LHCN-M2 (cell line): Measurements from ENCODE around the gene ZNF497. TPM values are rescaled to one million over a fixed set of nuclear protein-coding genes. Genes with fewer than 3 reads are reported as not detected.
"Not testable (repeated sequence)": the region's sequence is repeated elsewhere in the genome, so short reads cannot be mapped to it uniquely, and the experiment has no call there.

Experiments
- DNase-seq: peaks from one replicate; pipeline ENCODE4 v3.0.0-alpha.2; 2012; ENCODE audit warnings: low read depth
- polyA plus RNA-seq: library from polyadenylated mRNA; unstranded; fragments of >200 nt; gene quantifications from one replicate; pipeline ENCODE4 v1.2.1, GENCODE V29; 2012; ENCODE audit warnings: missing spikeins
- total RNA-seq: library from RNA; depleted of rRNA; stranded (reverse); fragments of >200 nt; gene quantifications from 2 replicates; pipeline ENCODE4 v1.2.3, GENCODE V29; 2014; rRNA removed

Gene ZNF497
- total RNA-seq, result 1.1 TPM in 2 replicates
- polyA plus RNA-seq, result 0.98 TPM

DNA sequence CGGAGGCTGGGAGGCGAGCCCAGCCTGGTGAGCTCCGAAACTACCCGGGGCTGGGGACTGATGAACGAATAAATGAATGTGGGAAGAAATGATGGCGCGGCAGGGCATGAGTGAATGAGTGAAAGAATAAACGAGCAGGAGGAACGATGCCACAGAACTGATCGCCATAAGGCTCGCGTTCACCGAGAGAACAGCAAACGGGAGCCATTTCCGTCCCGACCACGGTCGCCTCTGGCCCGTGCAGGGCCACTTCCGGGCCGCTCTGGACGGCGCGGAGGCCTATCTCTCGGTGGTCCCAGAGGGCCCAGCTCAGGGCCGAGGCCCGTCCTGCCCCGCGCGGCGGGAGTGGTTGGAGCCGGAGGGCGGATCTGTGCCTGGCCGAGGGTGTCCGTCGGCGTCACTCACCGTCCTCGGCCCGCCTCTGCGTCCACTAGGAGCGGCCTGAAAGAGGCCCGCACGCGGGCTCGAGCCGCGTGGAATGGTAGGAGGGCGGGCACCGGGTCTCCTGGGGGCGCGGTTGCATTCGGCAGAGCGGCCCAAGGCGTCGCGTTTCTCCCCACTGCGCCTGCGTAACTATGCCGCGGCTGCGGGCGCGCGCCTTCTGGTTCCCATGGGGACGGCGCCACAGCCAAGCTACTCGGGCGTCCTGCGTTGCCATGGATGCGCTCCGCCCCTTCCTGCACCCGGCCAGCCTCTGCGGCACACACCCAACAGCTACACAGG lies at the start of gene ZNF497:
TSS of gene ZNF497 (minus strand) at position 480 of the 723 bp plus-strand sequence. CDS start 5,116 bp downstream, outside the sequence.
- peak; percentile 93 for DNase-seq

DNA sequence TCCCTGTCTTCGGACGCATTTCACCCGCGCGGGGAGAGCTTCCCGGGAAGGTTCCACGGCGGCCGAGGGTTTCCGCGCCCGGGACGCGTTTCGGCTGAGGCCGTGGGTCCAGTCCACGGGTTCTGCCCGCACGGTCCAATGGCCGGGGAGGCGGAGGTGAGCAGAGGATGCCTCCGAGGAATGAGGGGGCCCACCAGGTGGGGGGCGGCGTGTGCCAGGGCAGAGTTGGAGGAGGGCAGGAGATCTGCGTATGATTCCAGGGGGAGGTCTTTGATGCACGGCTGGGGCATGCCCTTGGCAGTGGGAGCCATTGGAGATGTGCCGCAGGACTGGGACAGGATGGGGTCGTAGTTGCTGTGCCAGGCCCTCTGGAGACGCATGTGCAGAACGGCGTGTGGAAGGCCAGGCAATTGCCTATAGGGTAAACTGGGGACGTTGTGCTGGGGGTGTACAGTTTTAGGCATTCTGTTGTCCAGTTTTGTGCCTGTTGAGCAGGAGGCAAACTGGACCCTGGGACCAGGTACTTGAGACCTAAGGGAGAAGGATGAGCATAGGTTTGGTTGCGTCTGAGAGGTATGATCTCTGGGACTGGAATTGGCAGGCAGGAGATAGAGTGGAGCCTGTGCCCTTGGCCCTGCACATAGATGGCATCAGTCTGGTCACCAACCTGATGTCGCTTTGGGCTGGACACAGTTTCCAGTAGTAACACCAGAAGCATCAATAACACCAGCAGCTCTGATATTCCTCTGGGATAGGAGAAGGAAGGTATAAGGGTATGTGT lies 46.6 kb upstream of the ZNF497 start:
- peak; percentile 36 for DNase-seq

DNA sequence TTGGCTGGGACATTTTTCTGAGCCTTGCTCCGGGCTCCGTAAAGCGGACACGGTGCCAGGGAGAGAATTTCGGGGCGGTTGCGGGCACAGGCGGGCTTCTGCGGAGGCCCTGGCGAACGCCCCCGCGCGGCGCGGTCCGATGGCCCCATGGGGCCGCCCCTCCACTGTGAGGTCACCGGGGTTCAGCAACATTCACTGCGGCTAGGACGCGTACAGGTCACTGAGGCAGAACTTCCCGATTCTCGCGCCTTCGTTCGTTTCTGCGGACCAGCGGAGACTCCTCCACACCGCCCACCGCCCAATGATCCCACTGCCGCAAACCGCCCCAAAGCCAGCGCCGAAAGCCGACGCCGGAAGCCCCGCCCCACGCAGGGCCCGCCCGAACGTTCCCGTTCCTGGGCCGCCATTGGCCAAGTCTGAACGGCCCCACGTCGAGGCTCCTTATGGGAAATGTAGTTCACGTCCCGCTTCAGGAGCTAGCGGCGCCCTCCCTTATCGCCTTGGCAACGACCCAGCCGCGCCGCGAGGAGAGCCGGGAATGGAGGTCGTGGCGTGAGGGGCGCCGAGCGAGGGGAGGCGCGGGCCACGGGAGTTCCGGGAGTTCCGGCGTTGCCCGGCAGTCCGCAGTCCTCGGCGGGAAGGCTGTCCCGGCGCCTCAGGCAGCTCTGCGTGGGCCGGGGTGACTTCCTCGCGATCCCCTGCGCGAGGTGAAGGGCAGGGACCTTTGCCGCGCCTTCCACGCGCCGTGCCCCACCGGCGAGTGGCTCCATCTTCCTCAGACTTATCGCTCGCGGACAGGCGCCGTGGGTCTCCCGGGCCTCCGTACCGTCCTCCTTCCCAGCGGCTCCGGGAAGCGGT lies 45.8 kb upstream of the ZNF497 start, which contains the start of gene ZNF584:
TSS of gene ZNF584 (plus strand) at position 498 of the 858 bp plus-strand sequence. CDS start 499 bp downstream, outside the sequence.
- peak; percentile 92 for DNase-seq

DNA sequence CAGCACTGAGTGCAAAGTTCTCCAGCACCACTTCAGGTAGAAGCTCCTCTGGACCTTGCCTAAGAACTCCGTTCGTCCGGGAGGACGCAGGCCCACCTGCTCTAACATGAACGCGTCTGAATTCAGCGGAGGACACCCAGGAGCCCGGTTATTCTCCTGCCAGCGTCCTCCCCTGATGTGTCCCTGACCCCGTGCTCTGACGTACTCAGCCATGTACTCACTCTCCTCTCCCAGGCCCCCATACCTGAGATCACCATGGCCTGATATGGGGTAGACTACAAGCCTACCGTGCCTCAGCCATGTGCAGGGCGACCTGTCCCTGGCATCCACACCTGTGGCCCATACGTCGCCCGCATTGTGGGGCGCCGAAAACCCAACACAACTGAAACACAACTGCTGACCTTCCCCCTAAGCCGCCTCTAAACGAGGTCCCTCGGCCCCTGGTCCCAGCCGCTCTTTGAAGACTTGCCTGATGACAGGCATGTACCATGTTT lies 45.2 kb upstream of the ZNF497 start:
- no peak for DNase-seq

DNA sequence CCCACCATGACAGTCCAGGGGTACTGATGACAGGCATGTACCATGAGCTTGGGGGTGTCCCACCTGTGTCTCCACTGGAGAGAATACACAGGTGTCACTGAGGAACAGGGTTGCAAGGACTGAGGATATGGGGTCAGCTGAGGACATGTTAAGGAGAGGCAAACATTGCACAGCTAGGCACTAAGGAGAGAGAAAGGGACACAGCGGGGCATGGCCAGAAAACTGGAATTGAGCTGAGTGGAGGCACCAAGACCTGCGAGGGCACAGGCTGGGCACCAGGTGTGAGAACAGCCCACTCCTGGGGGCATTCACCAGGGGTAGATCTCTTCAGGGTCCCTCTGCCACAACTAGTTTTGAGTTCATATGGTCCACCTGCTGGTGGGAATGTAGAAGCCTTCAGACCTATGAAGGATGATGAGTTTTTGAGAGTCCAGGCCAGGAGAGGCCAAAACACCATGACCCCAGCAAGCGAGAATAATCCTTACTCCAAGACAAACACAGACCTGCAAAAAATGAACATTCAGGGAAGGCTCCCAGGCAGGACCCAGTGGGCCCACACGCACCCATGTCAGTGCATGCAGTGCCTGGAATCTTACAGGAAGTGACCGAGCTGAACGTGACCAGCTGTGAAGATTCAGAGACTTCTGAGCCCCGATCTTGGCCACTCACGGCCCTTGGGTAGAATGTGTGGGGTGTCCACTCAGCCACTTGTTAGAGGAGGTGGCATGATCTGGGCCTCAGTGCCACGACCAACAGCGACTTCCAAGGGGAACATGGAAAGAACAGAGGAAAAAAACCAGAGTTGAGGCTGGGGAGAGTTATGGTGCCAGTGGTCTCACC lies 44.5 kb upstream of the ZNF497 start:
- DNase-seq, result no peak

DNA sequence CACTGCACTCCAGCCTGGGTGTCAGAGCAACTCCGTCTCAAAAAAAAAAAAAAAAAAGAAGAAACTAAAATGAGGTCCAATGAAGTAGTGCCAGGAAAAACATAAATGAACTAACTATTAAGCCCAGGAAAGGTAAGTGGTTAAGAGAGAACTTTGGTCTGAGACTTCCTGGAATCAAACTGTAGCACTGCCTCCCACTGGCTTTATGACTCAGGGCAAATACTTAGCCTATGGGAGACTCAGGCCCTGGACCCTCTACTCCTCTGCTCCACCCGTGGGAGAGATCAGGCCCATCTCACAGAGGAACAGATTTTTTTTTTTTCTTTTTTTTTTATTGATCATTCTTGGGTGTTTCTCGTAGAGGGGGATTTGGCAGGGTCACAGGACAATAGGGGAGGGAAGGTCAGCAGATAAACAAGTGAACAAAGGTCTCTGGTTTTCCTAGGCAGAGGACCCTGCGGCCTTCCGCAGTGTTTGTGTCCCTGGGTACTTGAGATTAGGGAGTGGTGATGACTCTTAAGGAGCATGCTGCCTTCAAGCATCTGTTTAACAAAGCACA lies 41.4 kb upstream of the ZNF497 start:
- not testable (repeated sequence) for DNase-seq

DNA sequence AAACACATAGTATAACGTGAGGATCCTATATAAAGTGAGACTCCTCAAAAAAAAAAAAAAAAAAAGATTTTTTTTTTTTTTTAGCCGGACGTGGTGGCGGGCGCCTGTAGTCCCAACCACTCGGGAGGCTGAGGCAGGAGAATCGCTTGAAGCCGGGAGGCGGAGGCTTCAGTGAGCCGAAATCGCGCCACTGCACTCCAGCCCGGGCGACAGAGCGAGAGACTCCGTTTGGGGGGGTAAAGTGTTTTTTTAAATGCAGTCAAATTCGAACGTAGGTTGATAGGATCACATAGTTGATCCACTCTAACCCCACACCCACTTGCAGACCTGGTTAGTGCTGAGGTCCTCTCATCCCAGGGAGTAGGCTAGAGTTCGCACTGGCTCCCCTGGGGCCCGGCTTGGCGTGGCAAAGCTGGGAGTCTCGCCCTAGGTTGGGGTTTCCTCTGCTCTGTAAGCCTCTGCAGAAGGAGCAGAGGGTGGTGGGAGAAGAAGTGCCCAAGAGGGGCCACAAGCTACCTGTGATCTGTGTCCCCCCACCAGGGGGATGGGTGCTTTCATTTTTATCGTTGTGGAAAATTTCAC lies 39.4 kb upstream of the ZNF497 start:
- no peak for DNase-seq

DNA sequence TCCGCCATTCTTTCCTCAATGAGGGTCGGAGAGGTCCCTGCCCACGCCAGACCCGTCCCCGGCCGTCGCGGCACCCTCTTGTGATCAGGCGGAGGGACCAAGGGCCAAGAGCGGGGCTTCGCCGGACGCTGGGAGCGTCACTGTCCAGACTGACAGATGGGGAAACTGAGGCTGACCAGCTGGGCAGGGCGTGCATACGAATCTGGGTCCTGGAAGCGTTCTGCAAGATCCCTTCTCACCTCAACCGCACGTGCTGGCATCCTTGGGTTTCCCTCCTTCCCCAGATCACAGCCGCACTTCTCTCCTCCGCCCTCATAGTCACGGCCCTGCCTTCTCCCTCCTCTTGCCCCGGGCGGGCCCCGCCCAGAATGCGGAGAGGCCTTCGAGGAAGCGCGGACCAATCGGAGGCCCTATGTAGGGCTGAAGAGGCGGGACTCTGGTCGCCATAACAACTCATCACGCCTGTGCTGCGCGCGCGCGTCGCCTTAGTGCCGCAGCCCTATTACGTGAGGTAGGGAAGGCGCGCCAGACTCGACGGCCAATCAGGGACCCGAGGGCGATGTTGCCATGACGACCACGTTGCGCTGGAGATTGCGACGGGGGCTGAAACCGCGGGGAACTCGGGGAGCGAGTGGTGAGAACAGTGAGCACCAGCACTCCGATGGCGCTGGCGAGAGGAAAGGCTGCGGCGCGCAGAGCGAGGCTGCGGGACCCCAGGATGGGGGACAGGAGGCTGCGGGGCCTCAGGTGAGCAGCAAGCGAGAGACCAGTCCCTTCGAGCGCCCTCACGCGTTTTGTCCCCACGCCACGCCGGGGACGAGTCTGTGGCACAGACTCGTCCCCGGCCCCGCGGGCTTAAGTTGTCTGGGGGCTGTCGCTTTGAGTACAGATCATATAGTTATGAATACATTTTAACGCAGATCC lies 38.6 kb upstream of the ZNF497 start:
- DNase-seq, result peak; percentile 98

DNA sequence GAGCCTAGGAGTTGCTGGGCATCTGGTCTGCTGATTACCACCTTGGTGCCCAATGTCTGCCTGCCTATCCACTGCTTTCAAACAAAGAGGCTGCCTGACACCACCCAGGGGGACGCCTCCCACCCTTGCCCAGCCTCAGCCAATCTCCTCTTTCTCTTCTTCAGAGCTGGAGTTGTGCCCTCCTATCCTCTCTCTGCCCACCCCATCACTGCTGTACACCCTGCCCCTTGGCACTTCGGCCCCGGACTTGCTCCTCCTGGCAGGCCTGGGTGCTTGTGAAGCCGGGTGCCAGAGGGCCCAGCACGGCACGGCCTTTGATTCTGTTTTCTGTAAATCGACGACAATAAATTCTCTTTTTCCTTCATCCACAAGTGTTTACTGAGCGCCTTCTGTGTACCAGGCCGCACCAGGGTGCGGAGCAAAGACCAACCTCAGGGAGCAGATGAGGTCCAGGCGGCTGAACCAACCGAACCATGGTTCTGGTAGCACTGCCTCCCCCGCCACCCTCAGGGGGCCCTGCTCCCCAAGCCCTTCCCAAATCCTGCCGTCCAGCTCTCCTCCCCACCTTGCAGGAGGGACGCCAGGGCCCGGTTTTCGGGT lies 37.9 kb upstream of the ZNF497 start:
- DNase-seq, result no peak

DNA sequence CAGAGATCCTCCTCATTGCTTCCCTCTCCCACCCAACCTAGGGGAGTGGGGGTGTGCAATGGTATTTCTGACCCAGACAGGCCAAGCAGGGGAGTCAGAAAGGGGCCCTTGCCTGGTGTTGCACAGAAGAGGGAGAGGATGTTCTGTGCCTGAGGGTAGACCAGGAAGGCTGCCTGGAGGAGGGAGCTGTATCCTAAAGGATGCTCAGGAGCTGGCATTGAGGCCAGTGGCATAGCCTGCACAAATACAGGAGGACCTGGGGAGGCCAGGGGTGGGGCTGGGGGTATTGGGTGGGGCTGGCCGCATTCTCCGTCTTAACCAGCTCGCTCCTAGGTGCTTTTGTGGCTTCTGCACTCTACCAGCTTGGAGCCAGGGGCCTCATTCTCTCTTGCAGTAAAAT lies 37.4 kb upstream of the ZNF497 start:
- DNase-seq, result no peak

DNA sequence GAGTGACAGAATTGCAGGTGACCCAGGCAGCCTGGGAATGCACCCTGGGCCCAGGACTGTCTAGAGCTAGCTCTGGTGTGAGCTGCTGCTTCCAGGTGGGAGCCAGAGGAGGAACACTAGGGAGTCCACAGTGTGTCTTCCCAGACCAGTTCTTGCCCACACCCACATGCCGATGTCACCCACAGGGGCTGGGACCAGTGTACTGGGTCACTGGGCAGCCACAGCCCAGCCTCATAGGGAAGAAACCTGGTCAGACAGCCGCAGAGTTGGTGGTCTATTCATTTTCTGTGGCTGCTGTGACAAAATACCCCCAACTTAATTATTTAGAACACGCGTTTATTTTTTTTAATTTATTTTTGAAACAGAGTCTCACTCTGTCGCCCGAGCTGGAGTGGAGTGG lies 36.0 kb upstream of the ZNF497 start:
- no peak for DNase-seq

DNA sequence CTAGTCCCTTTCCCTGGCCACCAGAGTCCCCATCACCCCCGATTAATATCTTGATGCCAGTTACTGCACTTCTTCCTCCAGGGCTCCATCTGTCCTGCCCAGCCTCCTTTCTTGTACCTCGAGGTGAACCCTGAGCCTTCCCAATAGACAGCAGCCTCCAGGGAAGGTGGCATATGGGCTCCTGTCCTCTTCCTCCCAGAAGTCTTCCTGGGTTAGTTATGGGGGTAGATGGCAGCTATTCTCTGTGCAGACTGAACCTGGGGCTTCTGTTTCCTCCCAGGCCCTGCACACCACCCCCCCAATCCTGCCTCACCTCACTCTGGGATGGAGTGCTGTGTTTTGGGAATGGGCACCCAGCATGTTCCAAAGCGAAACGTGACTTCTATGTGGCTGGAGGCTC lies 35.5 kb upstream of the ZNF497 start:
- DNase-seq, result no peak

DNA sequence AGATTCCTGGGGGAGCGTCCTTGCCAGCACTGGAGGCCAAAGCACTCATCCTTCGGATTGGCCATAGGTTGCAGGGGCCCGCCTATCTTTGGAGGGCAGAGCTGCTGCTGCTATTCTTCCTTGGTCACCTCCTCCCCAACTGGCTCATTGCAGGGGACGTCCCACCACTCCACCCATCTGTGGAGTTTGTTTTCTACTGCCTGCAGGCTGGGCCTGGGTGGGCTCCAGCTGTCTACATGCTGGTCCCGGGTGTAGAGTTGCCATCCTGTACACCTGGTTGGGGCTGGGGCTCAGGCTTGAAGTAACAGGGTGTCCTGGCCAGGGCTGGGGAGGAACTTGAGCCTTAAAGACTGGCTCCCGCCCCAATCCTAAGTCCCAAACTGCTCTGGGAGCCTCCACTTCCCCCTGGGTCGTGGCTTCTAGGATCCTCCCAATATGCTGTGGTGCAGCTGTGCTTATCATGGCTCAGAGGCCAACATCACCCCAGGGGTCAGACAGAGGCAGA lies 35.0 kb upstream of the ZNF497 start:
- no peak for DNase-seq

DNA sequence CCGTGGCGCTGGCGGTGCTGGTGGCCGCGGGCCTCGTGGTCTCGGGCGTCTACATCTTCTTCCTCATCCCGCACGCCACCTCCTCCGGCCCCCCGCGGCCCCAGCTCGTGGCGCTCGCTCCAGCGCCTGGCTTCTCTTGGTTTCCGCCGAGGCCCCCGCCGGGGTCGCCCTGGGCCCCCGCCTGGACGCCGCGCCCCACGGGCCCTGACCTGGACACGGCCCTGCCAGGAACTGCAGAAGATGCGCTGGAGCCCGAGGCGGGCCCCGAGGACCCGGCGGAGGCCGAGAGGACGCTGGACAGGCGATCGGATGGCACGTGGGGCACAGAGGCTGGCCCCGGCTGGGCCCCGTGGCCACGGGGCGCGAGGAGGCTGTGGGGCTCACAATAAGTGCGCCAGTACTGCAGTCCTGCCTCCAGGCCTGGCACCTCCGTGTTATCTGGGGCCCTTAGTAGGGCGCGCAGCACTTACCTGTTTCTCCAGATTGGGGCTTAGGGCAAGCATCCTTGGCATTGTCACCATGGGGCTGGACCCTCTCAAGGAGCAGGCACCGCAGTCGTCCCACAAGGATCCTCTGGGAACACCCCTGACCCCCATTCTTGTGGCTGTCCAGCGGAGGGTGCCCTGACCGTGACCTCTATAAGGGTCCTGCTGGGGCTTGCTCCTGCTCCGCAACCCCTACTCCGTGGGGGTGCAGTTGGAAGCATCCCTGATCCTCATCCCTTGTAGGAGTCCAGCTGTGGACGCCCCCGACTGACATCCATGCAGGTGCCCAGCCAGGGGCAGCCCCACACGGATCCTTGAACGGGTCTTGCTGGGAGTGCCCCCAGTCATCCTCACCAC lies 34.4 kb upstream of the ZNF497 start:
- DNase-seq, result no peak

DNA sequence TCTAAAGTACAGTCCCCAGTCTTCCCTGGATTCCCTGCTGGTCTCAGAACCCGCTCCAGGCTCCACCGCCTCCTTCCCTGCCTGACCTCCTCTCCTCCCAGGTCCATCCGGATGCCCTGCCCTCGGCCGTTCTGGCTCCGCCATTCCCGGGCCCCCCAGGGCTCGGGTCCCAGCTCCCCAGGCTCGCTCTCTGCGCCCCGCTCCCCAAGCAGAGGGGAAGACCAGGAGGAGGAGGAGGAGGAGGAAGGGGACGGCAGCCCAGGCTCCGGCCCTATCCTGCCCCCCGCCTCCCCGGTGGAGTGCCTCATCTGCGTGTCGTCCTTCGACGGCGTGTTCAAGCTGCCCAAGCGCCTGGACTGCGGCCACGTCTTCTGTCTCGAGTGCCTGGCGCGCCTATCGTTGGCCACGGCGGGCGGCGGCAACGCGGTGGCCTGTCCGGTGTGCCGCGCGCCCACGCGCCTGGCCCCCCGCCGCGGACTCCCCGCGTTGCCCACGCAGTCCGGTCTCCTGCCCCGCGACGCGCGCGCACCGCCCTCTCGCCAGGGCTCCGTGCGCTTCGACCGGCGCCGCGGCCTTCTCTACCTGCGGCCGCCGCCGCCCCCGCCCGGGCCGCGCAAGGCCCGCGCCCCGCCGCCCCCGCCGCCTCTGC lies 33.6 kb upstream of the ZNF497 start:
- DNase-seq, result no peak

DNA sequence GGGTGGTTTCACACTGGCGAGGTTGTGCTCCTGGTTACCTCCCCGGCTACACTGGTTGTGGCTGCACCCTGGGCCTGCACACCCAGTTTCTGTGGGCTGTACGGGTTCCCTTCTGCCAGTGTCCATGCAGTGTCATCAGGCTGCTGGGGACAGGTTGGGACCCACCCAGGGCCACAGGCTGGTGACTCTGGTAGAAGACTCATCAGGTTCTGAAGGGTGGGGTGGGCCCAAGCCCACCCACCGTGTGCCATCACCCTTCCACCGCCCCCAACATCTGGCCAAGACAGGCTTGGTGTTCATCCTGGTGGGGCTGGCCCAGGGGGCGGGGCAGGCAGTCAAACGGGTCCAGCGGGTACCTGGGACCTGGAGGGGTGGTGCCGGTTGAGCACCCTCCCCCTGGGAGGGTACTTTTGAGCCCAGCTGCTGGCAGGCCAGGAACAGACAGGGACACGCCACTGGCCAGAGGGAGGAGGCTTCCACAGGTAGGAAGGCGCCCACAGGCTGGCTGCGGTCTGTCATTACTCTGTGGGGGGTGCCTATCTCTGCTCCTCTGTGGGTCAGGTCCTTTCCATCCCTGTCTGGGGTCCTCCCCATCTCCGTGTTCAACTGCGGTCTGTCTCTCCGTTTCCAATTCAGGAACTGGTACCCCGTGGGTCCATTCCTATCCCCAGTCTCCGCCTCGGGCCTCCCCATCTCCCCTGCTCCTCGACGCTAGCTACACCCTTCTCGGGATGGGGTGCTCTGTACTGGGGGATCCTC lies 32.8 kb upstream of the ZNF497 start, which contains the start of gene RNF225:
TSS of gene RNF225 (plus strand) at position 437 of the 759 bp plus-strand sequence. CDS start 434 bp downstream, outside the sequence.
- no peak for DNase-seq
